UCSD-AML1 (cell line): Measurements from ENCODE around the gene MGMT.

Experiments used
- DNase-seq: peaks from one replicate; lab custom pipeline; 2025; ENCODE audit not compliant: unreplicated experiment; lab: John Stamatoyannopoulos, UW

The MGMT gene

GRCh38 chr10:129725890-129726631 is 259.0 kb downstream of the MGMT start:
- no peak for DNase-seq

- no peak for DNase-seq
These were observed 260.0 kb downstream of the MGMT start for GRCh38 chr10:129727071-129727470.

- no peak for DNase-seq
These were observed 260.5 kb downstream of the MGMT start for GRCh38 chr10:129727495-129727894.

- no peak for DNase-seq
These were observed 261.3 kb downstream of the MGMT start for GRCh38 chr10:129728246-129728820.

- no peak for DNase-seq
These were observed 262.1 kb downstream of the MGMT start for GRCh38 chr10:129728905-129729795.

- DNase-seq: no peak
These were observed 263.4 kb downstream of the MGMT start for GRCh38 chr10:129730272-129730992.

- DNase-seq: no peak
These were observed 263.9 kb downstream of the MGMT start for GRCh38 chr10:129730993-129731325.

GRCh38 chr10:129740532-129741279 is 273.7 kb downstream of the MGMT start:
- DNase-seq: no peak

- DNase-seq: no peak
These were observed 274.4 kb downstream of the MGMT start for GRCh38 chr10:129741280-129741977.

GRCh38 chr10:129741978-129742741 is 275.1 kb downstream of the MGMT start:
- no peak for DNase-seq

GRCh38 chr10:129742742-129743550 is 275.9 kb downstream of the MGMT start:
- no peak for DNase-seq

GRCh38 chr10:129743738-129744133 is 276.7 kb downstream of the MGMT start:
- no peak for DNase-seq

- DNase-seq: no peak
These were observed 277.4 kb downstream of the MGMT start for GRCh38 chr10:129744134-129745111.

GRCh38 chr10:129745186-129745750 is 278.2 kb downstream of the MGMT start:
- no peak for DNase-seq

- DNase-seq: no peak
These were observed 287.4 kb downstream of the MGMT start for GRCh38 chr10:129754211-129755050.

GRCh38 chr10:129755158-129755591 is 288.1 kb downstream of the MGMT start:
- DNase-seq: no peak
